8988T (cell line): ENCODE results near the gene CABCOCO1.

Experiments used
- DNase-seq: peaks from one replicate; pipeline ENCODE4 v3.0.0; 2011

CABCOCO1 gene

GRCh38 chr10:61757525-61758397, 95.0 kb downstream of the CABCOCO1 start:
- no peak for DNase-seq

DNA sequence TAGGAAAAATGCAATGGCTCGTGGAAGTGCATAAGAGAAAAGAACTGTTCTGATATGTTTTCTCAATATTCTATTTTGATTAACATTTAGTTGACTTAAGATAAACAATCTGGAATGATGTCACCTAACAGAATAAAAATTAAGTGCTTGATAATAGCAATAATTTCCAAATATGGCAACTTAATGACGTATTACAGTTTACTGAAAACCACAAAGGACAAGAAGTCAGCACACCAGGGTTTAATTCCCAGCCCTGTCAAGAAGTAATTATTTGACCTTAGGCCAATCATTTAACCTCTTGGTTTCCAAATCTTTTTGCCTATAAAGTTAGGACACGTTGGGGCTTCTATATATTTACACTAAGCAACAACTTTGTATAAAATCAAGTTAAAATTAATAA, 95.7 kb downstream of the CABCOCO1 start:
- no peak for DNase-seq

DNA sequence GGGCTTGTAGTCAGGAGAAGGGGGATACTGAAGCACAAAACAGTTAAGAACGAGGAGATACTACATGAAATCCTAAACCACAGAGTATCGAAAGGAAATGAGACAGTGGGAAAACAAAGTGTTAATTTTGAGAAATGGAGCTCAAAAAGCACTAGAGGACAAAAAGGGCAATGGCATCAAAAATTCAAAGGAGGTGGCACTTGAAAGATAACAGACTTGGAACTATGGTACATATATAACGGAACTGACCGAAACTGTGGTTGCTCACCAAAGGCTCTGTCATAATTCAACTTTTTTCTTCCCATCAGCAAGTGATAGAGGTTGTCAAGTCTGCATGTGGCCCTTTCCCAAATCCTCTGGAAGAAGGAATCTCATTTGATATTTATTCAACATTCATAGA, 97.0 kb downstream of the CABCOCO1 start:
- DNase-seq, result no peak

- no peak for DNase-seq
These were observed 98.5 kb downstream of the CABCOCO1 start for GRCh38 chr10:61760943-61761824.

DNA sequence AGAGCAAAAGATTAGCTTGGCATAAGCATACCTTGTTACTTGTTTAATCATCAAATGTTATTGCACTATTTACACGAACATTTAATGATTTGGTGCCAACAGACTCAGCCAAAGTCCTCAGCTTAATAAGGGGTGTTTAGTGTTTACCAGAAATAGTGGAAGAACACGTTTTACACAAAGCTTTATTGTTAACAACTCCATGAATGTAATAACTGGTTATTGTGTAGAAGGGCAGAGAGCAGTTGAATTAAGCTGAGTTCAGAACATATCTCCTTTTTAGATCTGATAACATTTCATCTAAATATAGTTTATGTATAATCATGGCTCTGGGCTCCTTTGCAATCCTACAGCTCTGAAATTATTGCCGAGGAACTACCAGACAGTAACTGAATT, 99.1 kb downstream of the CABCOCO1 start:
- no peak for DNase-seq

DNA sequence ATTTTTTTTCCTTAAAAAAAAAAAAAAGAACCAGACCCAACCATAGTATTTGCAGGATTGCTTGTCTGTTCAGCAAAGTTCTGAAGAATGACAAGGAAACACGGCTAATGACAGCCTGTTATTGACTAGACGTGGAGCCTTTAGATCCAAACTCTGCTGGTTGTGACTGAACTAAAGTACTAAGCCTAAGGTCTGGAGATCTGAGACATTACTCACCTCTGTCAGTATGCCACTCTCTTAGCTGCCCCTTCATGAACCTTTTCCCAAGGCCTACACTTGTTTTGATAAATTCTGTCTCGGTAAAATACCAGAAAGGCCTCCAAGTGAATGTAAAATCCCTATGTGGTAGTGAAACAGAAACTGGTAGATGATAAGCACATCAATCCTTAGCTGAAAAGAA, 101.0 kb downstream of the CABCOCO1 start:
- DNase-seq, result no peak

- DNase-seq, result no peak
These were observed 101.8 kb downstream of the CABCOCO1 start for GRCh38 chr10:61764486-61764885.

GRCh38 chr10:61765176-61766087, 102.7 kb downstream of the CABCOCO1 start:
- DNase-seq, result no peak

DNA sequence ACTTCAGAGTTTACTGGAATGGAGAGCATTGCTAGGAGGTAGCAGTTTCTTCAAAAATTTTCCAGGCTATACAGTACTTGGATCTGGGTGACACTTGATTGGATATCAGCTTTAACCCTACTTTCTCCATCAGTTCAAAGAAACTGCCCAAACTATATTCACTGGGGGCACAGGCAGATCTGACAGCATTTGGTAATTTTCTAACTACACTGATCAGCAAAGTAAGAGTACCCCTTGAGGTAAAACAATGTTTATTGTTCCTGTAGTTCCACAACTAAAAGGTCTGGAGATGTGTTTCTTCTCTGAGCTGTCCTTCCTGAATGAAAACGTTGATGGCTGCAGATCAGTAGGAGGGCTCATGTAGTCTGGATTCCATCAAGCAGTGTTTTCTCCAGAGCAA, 104.2 kb downstream of the CABCOCO1 start:
- DNase-seq, result no peak

- no peak for DNase-seq
These were observed 111.3 kb downstream of the CABCOCO1 start for GRCh38 chr10:61774031-61774430.

DNA sequence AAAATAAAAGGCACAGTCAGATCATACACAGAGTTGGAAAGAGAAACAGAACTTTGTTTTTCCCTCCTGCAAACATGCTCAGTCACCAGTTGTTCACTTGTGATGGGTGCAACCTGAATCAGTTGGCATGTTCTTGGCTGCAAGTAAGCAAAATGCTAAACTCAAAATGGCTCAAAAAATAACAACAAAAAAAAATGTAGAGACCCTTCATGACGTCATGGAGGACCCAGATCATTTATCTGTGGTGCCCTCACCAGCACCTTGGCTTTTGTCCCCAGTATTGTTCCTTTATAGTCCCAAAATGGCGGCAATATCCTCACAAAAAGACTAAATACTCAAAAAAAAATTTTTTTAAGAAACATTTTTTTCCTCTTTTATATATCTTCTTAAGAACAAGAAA, 112.4 kb downstream of the CABCOCO1 start:
- no peak for DNase-seq

DNA sequence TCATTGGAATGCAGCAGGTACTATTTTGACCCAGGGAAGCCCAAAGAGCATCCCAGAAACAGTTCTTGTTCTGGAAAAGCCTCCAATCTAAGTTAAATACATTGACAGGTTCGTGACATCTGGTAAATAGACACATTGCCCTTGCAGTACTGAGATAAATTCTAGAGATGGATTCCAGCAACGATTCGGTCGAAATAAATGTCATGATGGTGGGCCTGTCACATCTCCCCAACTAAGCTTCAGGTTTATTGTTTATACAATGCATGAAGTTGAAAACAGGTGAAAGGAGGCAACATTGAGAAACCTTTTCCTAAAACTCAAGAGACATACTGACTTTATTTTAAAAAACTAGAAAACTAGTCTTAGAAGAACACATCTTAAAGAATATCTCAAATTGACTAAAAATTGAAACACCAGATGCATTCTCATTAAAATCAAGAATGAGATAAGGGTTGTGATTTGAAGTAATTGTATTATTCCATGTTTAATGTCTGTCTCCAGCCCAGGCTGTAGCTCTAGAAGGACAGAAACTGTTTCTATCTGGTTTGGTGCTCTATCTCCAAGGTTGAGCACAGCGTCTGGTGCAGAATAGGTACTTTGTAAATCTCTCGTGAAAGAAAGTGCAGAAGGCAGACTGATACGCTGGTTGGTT, 114.0 kb downstream of the CABCOCO1 start:
- no peak for DNase-seq

DNA sequence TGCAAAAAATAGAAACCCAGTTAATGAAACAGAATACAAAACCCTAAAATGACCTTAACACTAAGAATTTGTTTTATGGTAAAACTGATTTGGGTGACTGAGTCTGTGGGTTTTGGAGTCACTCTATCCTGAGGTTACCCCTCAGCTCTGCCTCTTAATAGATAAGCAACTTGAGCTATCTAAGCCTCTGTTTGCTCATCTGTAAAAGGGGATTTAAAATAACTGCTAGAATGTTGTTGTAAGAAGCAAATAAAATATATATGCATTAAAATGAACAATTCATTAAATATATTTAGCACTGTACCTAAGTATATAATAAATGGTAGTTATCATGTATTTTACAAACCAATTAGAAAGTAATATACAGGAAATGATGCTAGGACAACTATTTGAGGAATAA, 115.4 kb downstream of the CABCOCO1 start:
- no peak for DNase-seq

DNA sequence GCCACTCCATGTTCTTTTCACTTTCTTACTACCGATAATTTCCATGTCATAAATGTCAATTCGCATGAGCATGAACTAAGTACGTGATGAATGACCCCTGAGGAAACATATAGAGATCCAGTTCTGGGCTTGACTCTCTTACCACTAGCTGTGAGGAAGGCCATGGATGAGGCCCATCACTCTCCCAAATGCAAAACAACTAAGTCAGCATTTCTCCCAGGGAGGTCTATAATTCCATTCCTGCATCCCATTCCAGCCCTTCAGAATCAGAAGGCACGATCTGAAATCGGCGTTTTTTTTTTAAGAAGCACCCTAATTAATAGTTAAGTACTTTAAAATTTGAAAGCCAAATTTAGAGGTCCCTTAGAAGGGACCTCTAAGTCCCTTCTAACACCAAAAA, 116.5 kb downstream of the CABCOCO1 start:
- DNase-seq, result no peak

DNA sequence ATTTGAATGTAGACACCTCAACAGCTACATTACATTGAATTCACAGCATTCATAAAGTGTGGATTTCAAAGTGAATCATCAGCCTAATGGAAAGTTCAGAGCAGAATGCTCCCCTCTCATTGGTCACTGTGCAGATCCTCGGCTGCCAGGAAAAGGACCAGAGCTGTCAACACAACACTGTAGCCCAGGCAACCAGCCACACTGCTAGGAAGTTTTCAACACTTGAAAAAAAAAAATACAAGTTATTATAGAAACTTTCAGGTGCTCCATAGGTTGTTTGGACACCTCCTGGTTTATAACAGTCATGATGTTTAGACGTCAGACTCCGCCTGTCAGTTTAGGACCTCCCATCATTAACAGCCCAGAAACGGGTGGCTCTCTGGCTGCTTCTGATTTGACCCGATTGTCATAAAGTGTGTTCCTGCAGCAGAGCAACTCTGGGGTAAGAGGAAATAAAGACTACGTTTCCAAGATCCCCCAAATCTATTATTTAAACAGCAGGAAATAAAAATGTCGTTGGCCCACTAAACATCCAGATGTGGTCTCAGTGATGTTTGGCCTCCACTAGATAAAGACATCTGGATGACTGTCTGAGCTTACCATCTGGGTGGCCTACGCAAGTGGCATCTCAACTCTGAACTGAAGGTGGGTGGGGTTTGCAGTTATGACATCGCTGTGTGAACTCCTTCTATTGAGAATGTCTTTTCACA, 117.4 kb downstream of the CABCOCO1 start:
- DNase-seq, result no peak

- DNase-seq, result no peak
These were observed 118.0 kb downstream of the CABCOCO1 start for GRCh38 chr10:61780732-61781131.

DNA sequence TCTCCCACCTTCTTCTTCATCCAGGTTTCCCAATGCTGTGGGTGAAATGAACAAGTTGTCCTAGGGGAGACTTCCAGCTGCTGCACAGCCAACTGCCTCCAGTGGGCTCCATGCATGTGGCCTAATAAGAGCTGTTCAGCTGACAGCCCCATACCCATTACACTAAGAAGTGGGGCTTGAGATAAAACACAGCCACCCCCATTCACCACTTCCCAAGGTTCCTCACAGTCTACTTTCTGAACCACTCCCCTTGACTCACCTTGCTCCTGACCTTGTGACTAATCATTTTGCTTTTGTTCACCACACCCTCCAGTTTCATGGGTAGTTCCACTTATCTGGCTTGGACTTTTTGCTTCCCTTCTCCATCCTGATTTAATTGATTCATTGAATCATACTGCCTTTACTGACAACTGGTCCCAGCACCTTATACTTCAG, 119.3 kb downstream of the CABCOCO1 start:
- DNase-seq, result no peak

DNA sequence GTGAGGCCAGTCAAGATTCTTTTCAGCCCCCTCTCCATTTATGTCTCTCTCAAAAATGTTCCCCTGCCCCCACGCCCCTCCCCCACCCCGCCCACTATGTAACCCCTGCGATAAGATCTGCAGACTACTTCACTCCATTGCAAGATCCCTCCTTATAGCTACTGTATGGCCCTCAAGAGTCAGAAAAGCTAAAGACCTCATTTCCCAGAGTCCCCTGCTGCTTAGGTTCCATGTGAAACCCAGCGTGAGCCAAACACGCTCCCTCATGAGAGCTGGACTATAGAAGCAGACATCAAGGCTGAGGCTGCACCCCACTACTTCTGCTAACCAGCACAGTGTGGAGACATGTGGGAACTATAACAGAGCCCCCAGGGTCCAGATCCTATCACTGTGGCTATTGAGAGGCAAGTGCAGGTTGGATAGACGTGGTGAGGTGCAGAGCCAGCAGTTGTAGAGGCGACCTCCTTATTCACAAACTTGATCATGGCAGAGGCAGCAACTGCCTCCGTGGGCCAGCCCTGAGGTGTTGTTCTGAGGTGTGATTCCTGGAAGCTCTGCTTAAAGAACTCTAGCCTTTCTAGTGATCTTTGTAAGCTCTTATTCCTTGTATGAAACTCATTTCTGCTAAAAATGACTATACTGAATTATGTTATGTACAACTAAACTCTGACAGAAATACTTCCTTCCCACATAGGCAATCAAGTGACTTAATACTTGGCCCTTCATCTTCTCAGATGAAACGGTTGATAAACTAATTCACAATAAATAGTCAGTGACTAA, 121.8 kb downstream of the CABCOCO1 start:
- DNase-seq, result no peak

- DNase-seq, result no peak
These were observed 122.9 kb downstream of the CABCOCO1 start for GRCh38 chr10:61785473-61786105.

- no peak for DNase-seq
These were observed 124.0 kb downstream of the CABCOCO1 start for GRCh38 chr10:61786728-61787127.
